ENCODE results near the gene PPID.
"Not testable (repeated sequence)": the region's sequence is repeated elsewhere in the genome, so short reads cannot be mapped to it uniquely, and the experiment has no call there.

DNA sequence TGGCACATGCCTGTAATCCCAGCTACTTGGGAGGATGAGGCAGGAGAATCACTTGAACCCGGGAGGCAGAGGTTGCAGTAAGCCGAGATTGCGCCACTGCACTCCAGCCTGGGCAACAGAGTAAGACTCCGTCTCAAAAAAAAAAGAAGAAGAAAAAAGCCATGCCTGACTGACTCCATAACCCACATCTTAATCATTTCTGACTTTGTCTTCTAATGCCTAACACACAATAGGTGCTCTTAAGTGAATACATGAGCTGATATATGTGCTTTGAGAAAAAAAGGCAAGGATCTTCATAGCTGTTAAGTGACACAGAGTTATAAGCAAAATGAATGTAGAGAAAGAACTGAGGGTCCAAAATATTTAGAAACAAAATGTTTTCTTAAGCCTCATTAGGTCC, 10.6 kb downstream of the PPID start:
- not testable (repeated sequence) for TF ChIP-seq EZH2 (IDR thresholded peaks at IDR 0.05); FOXP2 (optimal IDR thresholded peaks at IDR 0.05; ENCODE audit: control extremely low read depth, extremely low read length, insufficient read depth)
